HUES48 (cell line): ENCODE results near the gene GPR146.
"Not testable (repeated sequence)": the region's sequence is repeated elsewhere in the genome, so short reads cannot be mapped to it uniquely, and the experiment has no call there.

Experiments used
- H3K27ac ChIP-seq: one replicate; pipeline ENCODE4 v1.7.0; 2013; ENCODE audit warnings: low read depth, low read length, inconsistent platforms
- H3K27me3 ChIP-seq: 2 replicates; pipeline ENCODE4 v1.6.1; 2013; ENCODE audit warnings: mild to moderate bottlenecking, low read length; ENCODE audit not compliant: control insufficient read depth, insufficient read depth
- H3K36me3 ChIP-seq: 2 replicates; pipeline ENCODE4 v1.6.1; 2013; ENCODE audit warnings: low read length; ENCODE audit not compliant: control insufficient read depth, insufficient read depth
- H3K4me1 ChIP-seq: 2 replicates; pipeline ENCODE4 v1.6.1; 2013; ENCODE audit warnings: mild to moderate bottlenecking, low read length; ENCODE audit not compliant: control insufficient read depth, insufficient read depth
- H3K4me3 ChIP-seq: 2 replicates; pipeline ENCODE4 v1.5.1; 2013; ENCODE audit warnings: mild to moderate bottlenecking, low read depth, low read length
- H3K9ac ChIP-seq: 2 replicates; pipeline ENCODE4 v1.6.1; 2013; ENCODE audit warnings: mild to moderate bottlenecking, low read depth, low read length, moderate library complexity
- H3K9me3 ChIP-seq: 2 replicates; pipeline ENCODE4 v1.6.1; 2013; ENCODE audit warnings: low read length; ENCODE audit not compliant: control insufficient read depth, insufficient read depth

GPR146 gene, protein sequence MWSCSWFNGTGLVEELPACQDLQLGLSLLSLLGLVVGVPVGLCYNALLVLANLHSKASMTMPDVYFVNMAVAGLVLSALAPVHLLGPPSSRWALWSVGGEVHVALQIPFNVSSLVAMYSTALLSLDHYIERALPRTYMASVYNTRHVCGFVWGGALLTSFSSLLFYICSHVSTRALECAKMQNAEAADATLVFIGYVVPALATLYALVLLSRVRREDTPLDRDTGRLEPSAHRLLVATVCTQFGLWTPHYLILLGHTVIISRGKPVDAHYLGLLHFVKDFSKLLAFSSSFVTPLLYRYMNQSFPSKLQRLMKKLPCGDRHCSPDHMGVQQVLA

GRCh38 chr7:1044189-1045068, at the start of gene GPR146:
Gene GPR146 (plus strand): TSS chr7:1044546. CDS start chr7:1057516, 12,970 bp downstream.
- peak within 1 kb of the TSS; percentile 73 for H3K9ac ChIP-seq
- peak within 1 kb of the TSS; percentile 76 for H3K4me3 ChIP-seq
- no peaks in the 10 kb centered on the region for H3K27me3 ChIP-seq
- H3K36me3 ChIP-seq, result no peaks in the 10 kb centered on the region
- no peaks in the 10 kb centered on the region for H3K9me3 ChIP-seq
- H3K27ac ChIP-seq, result peak within 1 kb of the TSS; percentile 93
- peaks cover 12% of the 10 kb centered on the region for H3K4me1 ChIP-seq

DNA sequence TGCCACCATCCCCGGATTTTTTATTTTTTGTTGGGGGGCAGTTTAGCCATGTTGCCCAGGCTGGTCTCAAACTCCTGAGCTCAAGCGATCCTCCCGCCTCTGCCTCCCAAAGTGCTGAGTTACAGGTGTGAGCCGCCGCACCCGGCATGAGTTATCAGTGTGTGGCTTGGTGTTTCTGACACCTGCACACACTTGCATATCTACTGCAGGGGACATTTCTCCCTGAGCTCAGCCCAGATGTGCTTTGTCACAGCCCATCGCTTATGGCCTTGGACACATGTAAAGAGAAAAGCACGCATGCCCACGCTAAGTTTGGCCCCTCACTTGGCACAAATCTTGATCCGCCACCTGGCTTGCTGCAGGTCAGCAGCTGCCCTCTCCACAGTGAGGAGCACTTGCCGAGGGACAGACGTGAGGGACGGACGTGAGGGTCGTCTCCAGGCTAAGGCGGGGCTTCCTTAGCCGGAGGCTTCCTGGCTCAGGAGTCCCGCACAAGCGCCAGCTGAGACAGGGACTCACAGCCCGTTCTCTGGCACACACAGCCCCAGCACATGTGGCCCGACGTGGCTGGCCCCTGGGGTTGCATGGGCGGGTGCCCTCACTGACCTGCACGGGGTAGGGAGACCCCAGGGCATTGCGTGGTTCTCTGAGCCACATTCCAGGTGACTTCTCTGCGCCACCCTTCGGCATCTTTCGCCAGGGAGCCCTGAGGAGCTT, 49.6 kb upstream of the GPR146 start:
- Histone ChIP-seq H3K9me3 (no peaks in the 10 kb centered on the region), H3K36me3 (0 out of 2 replicates have a peak, but pooled peaks cover 4% of the 10 kb centered on the region), H3K27me3 (no peaks in the 10 kb centered on the region), H3K4me3 (no peak overlapping the region), H3K4me1 (no peaks in the 10 kb centered on the region), H3K27ac (no peak overlapping the region), H3K9ac (no peak overlapping the region)

DNA sequence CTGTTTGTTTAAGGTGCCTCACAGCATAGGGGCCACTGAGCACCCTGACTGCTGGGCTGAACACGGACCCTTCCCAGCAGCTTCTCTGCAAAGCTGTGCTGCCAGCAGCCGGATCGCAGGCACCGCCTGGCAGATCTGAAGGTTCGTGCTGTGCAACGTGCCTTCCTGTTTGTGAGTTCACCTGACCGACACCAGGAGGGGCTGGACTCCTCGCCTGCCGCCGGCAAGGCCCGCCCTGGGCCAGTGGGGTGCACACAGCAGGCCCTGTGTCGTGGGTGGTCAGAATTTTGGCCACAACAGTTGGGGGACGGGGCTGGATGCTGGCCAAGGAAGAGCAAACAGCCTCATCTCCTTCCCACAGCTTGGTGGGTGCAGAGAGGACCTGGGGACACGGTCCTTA, 48.8 kb upstream of the GPR146 start:
- Histone ChIP-seq H3K27me3 (no peaks in the 10 kb centered on the region), H3K4me3 (no peak overlapping the region), H3K4me1 (no peaks in the 10 kb centered on the region), H3K9ac (no peak overlapping the region), H3K27ac (no peak overlapping the region), H3K9me3 (no peaks in the 10 kb centered on the region), H3K36me3 (0 out of 2 replicates have a peak, but pooled peaks cover 4% of the 10 kb centered on the region)

GRCh38 chr7:996079-996872, 48.1 kb upstream of the GPR146 start:
- no peak overlapping the region for H3K9ac ChIP-seq
- no peak overlapping the region for H3K27ac ChIP-seq
- no peak overlapping the region for H3K4me3 ChIP-seq
- 0 out of 2 replicates have a peak, but pooled peaks cover 4% of the 10 kb centered on the region for H3K36me3 ChIP-seq
- no peaks in the 10 kb centered on the region for H3K27me3 ChIP-seq
- H3K4me1 ChIP-seq, result no peaks in the 10 kb centered on the region
- no peaks in the 10 kb centered on the region for H3K9me3 ChIP-seq

- Histone ChIP-seq H3K9me3 (no peaks in the 10 kb centered on the region), H3K36me3 (0 out of 2 replicates have a peak, but pooled peaks cover 4% of the 10 kb centered on the region), H3K4me3 (no peak overlapping the region), H3K9ac (no peak overlapping the region), H3K27ac (no peak overlapping the region), H3K27me3 (no peaks in the 10 kb centered on the region), H3K4me1 (no peaks in the 10 kb centered on the region)
These were observed 46.6 kb upstream of the GPR146 start for GRCh38 chr7:997404-998395.

DNA sequence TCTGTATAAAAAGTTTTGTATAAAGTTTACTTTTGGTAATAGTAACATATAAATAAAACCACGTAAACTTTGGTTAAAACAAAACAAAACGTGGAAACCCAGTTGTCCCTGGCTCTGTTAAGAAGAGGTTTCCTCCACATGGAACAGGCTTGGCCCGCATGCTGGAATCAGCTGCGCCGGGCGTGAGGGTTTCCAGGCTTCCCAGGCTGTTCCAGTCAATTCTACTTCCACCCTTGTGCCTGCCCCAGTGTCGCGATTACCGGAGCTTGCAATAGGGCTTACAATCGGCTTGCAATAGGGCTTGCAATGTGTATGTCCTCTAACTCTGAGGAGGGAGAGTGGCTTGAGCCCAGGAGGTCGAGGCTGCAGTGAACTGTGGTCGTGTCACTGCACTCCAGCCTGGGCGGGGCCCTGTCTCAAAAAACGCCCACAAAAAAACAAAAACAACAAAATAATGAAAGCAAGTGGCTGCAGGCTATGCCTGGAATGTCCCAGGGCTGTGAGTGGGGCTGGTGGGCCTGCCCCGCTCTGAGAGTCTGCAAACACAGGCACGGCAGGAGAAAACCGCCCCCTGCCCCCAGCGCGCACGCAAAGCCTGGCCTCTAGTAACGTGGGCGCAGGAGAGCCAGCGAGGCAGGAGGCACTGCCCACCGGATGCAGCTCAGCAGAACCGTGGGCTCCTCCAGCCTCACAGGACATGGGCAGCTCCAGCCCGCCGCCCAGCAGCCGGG, 45.0 kb upstream of the GPR146 start:
- Histone ChIP-seq H3K9me3 (no peaks in the 10 kb centered on the region), H3K4me1 (no peaks in the 10 kb centered on the region), H3K27ac (no peak overlapping the region), H3K27me3 (no peaks in the 10 kb centered on the region), H3K9ac (no peak overlapping the region), H3K36me3 (0 out of 2 replicates have a peak, but pooled peaks cover 4% of the 10 kb centered on the region), H3K4me3 (no peak overlapping the region)

DNA sequence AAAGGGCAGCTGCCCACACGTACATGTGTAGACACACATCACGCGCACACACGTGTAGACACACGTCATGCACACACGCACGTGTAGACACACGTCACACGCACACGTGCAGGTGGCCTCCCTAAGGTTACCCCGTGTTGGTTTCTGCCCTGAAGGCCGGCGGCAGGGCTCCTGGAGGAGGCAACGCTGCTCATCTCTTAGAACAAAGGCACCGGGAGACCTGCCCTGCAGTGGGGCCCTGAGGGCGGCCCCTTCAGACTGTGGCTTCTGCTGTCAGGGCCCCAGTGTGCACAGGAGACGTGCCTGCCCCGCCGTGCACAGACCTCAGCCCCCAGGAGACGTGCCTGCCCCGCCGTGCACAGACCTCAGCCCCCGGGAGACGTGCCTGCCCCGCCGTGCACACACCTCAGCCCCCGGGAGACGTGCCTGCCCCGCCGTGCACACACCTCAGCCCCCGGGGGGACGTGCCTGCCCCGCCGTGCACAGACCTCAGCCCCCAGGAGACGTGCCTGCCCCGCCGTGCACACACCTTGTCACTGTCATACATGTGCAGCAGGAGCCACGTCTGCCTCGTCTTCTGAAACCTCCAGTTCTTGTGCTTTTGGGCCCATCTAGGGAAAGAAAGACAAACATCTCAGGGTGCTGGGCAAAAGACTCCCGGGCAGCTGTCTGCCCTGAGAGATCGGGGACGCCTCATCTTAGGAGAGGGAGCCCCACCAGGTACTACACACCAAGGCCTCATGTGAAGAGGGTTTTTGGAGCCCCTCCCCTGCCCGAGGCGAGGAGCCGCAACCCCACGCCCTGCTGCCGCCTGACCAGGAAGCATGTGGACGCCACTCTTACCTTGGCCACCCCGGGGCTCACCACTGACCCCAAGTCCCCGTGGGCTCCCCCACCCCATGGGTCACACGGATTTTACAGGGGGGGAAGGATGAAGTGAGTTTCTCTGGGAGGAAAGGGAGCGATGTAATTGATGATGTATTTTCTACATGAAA, 44.1 kb upstream of the GPR146 start:
- Histone ChIP-seq H3K9ac (no peak overlapping the region), H3K9me3 (no peaks in the 10 kb centered on the region), H3K36me3 (0 out of 2 replicates have a peak, but pooled peaks cover 4% of the 10 kb centered on the region), H3K27ac (no peak overlapping the region), H3K4me1 (no peaks in the 10 kb centered on the region), H3K4me3 (no peak overlapping the region), H3K27me3 (no peaks in the 10 kb centered on the region)

DNA sequence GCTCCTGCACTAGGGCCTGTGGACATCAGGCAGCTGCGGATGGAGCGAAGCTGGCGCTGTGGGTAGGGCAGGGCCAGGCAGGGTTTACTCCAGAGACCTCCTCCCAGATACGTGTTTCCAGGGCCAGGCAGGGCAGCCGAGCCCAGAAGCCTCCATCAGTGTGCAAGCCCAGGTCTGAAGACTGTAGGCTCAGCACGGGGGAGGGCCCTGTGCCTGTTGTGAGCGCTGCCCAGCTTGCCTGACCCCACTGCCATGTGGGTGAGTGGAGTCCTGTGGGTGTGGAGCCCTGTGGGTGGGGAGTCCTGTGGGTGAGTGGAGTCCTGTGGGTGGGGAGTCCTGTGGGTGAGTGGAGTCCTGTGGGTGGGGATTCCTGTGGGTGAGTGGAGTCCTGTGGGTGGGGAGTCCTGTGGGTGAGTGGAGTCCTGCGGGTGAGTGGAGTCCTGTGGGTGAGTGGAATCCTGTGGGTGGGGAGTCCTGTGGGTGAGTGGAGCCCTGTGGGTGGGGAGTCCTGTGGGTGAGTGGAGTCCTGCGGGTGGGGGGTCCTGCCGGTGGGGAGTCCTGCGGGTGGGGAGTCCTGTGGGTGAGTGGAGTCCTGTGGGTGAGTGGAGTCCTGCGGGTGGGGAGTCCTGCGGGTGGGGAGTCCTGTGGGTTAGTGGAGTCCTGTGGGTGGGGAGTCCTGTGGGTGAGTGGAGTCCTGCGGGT, 43.1 kb upstream of the GPR146 start:
- not testable (repeated sequence) for H3K9me3 ChIP-seq, H3K27me3 ChIP-seq, H3K4me1 ChIP-seq, H3K4me3 ChIP-seq, H3K9ac ChIP-seq, H3K27ac ChIP-seq, H3K36me3 ChIP-seq
